ENCODE data around the gene MDFI. TPM values are rescaled to one million over a fixed set of nuclear protein-coding genes. Genes with fewer than 3 reads are reported as not detected.

Gene MDFI
- polyA plus RNA-seq, 1 of the 3 experiments (the other 2 are of a cell fraction), result 7.0 TPM

DNA sequence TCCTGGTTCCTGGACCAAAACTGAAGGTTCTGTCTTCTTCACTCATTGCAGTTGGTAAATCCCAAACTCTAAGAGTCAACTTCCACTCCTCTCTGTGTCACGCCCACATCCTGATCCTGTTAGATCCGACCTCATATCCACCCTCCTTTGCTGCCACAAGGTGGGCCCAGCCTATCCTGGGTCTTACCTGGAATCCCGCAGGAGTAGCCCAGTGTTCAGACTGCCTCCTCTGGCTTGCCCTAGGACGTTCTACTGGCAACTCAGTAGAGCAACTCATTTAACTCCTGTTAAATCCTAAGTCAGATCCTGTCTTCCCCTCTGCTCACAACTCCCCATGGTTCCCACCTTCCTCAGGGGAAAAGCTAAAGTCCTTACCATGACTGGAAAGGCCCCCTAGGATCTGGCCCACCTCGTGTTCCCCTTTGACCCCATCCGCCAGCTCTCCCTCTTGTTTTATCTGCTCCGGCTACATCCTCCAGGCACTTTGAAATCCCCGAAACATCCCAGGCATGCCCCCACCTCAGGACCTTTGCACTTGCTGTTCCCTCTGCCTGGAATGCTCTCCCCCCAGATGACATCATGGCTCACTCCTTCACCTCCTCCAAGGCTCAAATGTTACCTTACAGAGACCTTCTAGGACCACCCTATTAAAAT lies 53.3 kb downstream of the MDFI start:
- no peaks in the 10 kb centered on the region for H4K20me1 ChIP-seq (ENCODE audit: insufficient read depth)
- no peaks in the 10 kb centered on the region for H3K79me2 ChIP-seq (ENCODE audit: insufficient read depth)
- peaks cover 2% of the 10 kb centered on the region for H3F3A ChIP-seq (replicated peaks; ENCODE audit: insufficient read depth)
- H2AFZ ChIP-seq (ENCODE audit: low read depth), result no peak overlapping the region
- ChIA-PET POLR2A (no interaction called here), CTCF (interaction anchor here (1.0 to 19.4 kb wide), 6 partner anchors 7 to 322 kb away, joined by 3 to 504 read pairs (median 31); no protein-coding TSS in a partner anchor)
- DNase-seq, result no peak
- H3K36me3 ChIP-seq (replicated peaks in 1 of 2; ENCODE audit: control insufficient read depth in 1 of 2, insufficient read depth in 2 of 2, low read length in 1 of 2), result peaks cover 0 to 6% of the 10 kb centered on the region in 2 experiments
- no peaks in the 10 kb centered on the region for H3K9me2 ChIP-seq
- TF ChIP-seq EP300 (IDR thresholded peaks at IDR 0.05; ENCODE audit: borderline replicate concordance in 1 of 2, low read depth in 1 of 2, low read length in 1 of 2), result no peak
- no peak for TF ChIP-seq RAD21 (IDR thresholded peaks at IDR 0.05; ENCODE audit: low read length)
- TF ChIP-seq REST (IDR thresholded peaks at IDR 0.05; ENCODE audit: low read depth, low read length), result no peak
- no peak for TF ChIP-seq YY1 (IDR thresholded peaks at IDR 0.05; ENCODE audit: low read depth)
- no peak for TF ChIP-seq PBX3 (IDR thresholded peaks at IDR 0.05)
- TF ChIP-seq RFX5 (IDR thresholded peaks at IDR 0.05; ENCODE audit: low read length), result no peak
- no peak for TF ChIP-seq CHD2 (IDR thresholded peaks at IDR 0.05; ENCODE audit: low read length, partially characterized antibody)
- no peak for TF ChIP-seq MEF2A (IDR thresholded peaks at IDR 0.05; ENCODE audit: borderline replicate concordance, low read depth)
- TF ChIP-seq TCF12 (IDR thresholded peaks at IDR 0.05), result no peak
- TF ChIP-seq SMC3 (IDR thresholded peaks at IDR 0.05; ENCODE audit: low read depth, low read length), result no peak
- TF ChIP-seq NFIC (IDR thresholded peaks at IDR 0.05; ENCODE audit: borderline replicate concordance), result no peak
- TF ChIP-seq MAX (IDR thresholded peaks at IDR 0.05; ENCODE audit: low read depth), result no peak
- TF ChIP-seq MXI1 (IDR thresholded peaks at IDR 0.05; ENCODE audit: low read depth, low read length), result no peak
- TF ChIP-seq, protein P1, sequence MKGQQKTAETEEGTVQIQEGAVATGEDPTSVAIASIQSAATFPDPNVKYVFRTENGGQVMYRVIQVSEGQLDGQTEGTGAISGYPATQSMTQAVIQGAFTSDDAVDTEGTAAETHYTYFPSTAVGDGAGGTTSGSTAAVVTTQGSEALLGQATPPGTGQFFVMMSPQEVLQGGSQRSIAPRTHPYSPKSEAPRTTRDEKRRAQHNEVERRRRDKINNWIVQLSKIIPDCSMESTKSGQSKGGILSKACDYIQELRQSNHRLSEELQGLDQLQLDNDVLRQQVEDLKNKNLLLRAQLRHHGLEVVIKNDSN (IDR thresholded peaks at IDR 0.05; ENCODE audit: borderline replicate concordance, low read depth), result no peak
- no peak for TF ChIP-seq GABPA (IDR thresholded peaks at IDR 0.05; ENCODE audit: low read depth)
- no peak for TF ChIP-seq FOSL2 (IDR thresholded peaks at IDR 0.05; ENCODE audit: borderline replicate concordance, low read depth)
- TF ChIP-seq ZBTB33 (IDR thresholded peaks at IDR 0.05; ENCODE audit: borderline replicate concordance, low read depth), result no peak
- no peak for TF ChIP-seq ELF1 (IDR thresholded peaks at IDR 0.05)
- TF ChIP-seq JUND (IDR thresholded peaks at IDR 0.05), result no peak
- H3K27me3 ChIP-seq (ENCODE audit: insufficient read depth), result no peaks in the 10 kb centered on the region
- WGBS (ENCODE audit: low lambda C conversion rate), result 89% methylated on average over 8 of the region's 8 CpGs
- peaks cover 4 to 10% of the 10 kb centered on the region in 2 experiments; a peak in 2 of 4 replicates for H3K4me1 ChIP-seq (ENCODE audit: control insufficient read depth in 1 of 2, insufficient read depth in 2 of 2, low read depth in 1 of 2, low read length in 1 of 2)
- no peak overlapping the region for H3K9ac ChIP-seq
- no peak overlapping the region for H3K4me3 ChIP-seq (ENCODE audit: low read depth in 2 of 2, low read length in 1 of 2)
- H3K9me3 ChIP-seq, result no peaks in the 10 kb centered on the region
- no peak overlapping the region for H3K4me2 ChIP-seq
- H3K27ac ChIP-seq (ENCODE audit: low read depth in 2 of 2, low read length in 1 of 2), result no peak overlapping the region

Data from SK-N-SH (cell line).